AG04449 (cell line): ENCODE measurements around the gene PRKG1.
A peak's percentile ranks its signal among the peaks of the same experiment; 100 is the strongest.

Source experiments
- CTCF ChIA-PET: fragments of 350-600 bp; formaldehyde crosslinking; extraction: SDS; loops from one replicate; lab custom pipeline; 2021; ENCODE audit warnings: antibody characterized with exemption; lab: Yijun Ruan, JAX
- POLR2A ChIA-PET: fragments of 400-600, 350-600 bp; formaldehyde crosslinking; extraction: SDS; loops from one replicate; lab custom pipeline; 2020; ENCODE audit warnings: antibody characterized with exemption, inconsistent platforms; lab: Yijun Ruan, JAX
- DNase-seq: peaks from one replicate; pipeline ENCODE4 v3.0.0-alpha.2; 2010; ENCODE audit warnings: low read depth, low spot score
- H3K4me3 ChIP-seq: 2 replicates; pipeline ENCODE4 v1.5.1; 2011; ENCODE audit warnings: low read depth, mild to moderate bottlenecking, control low read depth, low read length
- TF ChIP-seq, protein P1 (sequence below): IDR thresholded peaks from one replicate; pipeline ENCODE4 v1.5.1; 2011; ENCODE audit warnings: mild to moderate bottlenecking, moderate library complexity, low read length, control low read depth, inconsistent platforms; ENCODE audit not compliant: insufficient read depth; ENCODE audit errors: missing control alignments

The PRKG1 gene

DNA sequence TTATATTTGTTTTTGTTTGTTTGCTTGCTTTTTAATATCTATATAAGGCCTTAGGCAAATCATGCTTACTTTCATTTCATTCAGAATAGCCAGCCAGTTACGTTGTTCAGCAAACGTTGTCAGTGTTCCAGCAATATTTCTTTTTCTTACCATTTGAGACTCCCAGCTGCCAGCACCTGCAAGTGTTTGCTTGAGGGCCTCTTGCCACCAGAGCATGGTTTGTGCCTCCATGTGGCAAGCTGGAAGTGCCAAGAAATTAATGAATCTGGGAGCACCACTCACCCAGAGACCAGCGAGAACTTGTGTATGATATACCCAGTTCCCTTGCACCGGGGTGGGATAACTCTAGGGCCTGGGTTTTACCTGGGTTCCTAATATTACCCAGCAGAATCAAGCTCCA is 802.2 kb downstream of the PRKG1 start:
- ChIA-PET POLR2A (no interaction called here), CTCF (interaction anchor here (1.2 kb wide), 2 partner anchors 17 to 455 kb away, joined by 3 read pairs; no protein-coding TSS in a partner anchor)
- DNase-seq: no peak

DNA sequence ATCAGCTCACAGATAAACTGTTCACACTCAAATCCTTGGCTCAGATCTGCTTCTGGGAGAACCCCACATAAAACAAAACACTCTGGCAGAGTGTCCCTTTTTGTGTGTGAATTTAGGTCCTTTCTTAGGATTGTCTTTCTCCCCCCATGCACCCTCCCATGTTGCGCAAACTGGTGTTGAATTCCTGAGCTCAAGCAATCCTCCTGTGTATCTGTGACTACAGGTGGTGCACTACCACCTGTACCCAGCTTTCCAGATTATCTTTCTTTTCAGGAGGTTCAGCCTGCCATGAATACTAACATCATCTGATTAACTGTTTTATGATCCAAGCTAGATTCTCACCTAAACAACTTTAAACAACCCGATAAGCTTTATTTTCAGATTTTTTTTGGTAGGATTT is 802.7 kb downstream of the PRKG1 start:
- no peak overlapping the region for H3K4me3 ChIP-seq
- TF ChIP-seq, protein P1, sequence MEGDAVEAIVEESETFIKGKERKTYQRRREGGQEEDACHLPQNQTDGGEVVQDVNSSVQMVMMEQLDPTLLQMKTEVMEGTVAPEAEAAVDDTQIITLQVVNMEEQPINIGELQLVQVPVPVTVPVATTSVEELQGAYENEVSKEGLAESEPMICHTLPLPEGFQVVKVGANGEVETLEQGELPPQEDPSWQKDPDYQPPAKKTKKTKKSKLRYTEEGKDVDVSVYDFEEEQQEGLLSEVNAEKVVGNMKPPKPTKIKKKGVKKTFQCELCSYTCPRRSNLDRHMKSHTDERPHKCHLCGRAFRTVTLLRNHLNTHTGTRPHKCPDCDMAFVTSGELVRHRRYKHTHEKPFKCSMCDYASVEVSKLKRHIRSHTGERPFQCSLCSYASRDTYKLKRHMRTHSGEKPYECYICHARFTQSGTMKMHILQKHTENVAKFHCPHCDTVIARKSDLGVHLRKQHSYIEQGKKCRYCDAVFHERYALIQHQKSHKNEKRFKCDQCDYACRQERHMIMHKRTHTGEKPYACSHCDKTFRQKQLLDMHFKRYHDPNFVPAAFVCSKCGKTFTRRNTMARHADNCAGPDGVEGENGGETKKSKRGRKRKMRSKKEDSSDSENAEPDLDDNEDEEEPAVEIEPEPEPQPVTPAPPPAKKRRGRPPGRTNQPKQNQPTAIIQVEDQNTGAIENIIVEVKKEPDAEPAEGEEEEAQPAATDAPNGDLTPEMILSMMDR: no peak
- ChIA-PET CTCF (interaction anchor here (1.0 to 1.2 kb wide), 3 partner anchors 9 to 455 kb away, joined by 3 read pairs; no protein-coding TSS in a partner anchor), POLR2A (no interaction called here)
- DNase-seq: no peak

More for the DNA sequence above, 802.2 kb downstream of the PRKG1 start:
- H3K4me3 ChIP-seq: no peak overlapping the region
- TF ChIP-seq, protein P1: no peak

DNA sequence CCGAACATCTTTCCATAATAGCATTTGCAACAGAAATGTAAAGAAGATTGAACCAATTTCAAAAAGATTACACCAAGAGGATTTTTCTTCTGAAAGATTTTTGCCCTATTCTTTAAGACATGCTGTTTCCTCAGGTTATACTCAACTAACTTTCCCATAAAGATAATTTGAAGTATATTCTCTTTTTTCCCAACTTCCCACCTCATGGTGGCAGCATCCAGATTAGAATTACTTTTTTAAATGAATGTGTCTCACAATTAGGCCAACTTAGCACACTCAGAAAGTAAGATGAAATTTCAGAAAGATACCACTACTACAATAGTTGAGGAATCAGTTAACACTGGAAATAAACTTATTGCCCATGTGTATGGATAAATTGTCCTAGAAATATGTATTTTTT is 803.3 kb downstream of the PRKG1 start:
- H3K4me3 ChIP-seq: no peak overlapping the region
- DNase-seq: no peak
- TF ChIP-seq, protein P1: no peak
- ChIA-PET CTCF (interaction anchor here (1.0 to 1.2 kb wide), 3 partner anchors 10 to 456 kb away, joined by 3 read pairs; no protein-coding TSS in a partner anchor), POLR2A (no interaction called here)

DNA sequence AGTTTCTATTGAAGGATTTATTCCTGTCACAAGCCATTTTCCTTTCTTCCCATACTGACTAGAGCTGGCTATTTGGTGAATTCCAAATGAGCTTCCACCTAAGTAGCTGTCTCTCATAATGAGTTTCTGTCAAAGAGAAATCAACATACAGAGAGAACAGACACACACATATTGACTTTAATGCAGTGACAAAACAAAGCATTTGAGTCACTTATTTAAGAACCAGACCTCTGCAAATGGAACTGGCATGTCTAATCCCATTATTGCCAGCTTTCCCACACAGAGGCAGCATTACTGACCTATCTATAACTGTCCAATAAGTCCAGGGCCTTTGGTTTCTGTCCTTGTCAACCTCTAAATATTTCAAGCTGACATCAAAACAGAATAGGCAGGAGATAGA is 804.4 kb downstream of the PRKG1 start:
- TF ChIP-seq, protein P1: no peak
- H3K4me3 ChIP-seq: no peak overlapping the region
- ChIA-PET POLR2A (no interaction called here), CTCF (interaction anchor here (0.8 kb wide), 1 partner anchor 83 kb away, joined by 3 read pairs; no protein-coding TSS in a partner anchor)
- DNase-seq: no peak

DNA sequence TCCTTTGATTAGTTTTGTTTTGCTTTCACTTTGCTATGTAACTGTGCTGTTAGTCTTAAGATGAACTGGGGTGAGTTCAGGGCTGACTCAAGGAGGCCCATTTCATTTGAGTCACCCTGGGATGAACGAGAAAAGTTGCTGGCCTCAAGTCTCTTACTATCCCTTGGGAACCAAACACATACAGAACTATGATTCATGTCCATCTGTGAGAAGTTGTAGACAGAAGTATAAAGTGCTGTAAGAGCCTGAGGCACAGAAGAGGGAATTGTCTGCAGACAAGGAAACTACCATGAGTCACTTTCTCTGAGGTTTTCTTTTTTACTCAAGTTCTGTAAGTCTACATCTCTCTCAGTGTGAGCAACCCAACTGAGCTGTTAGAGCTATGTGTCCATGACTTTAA is 805.0 kb downstream of the PRKG1 start:
- ChIA-PET CTCF (interaction anchor here (0.8 kb wide), 1 partner anchor 82 kb away, joined by 3 read pairs; no protein-coding TSS in a partner anchor), POLR2A (interaction anchor here (0.7 kb wide), 1 partner anchor 16 kb away, joined by 3 read pairs; no protein-coding TSS in a partner anchor)
- DNase-seq: peak; percentile 100
- TF ChIP-seq, protein P1: no peak
- no peak overlapping the region for H3K4me3 ChIP-seq

DNA sequence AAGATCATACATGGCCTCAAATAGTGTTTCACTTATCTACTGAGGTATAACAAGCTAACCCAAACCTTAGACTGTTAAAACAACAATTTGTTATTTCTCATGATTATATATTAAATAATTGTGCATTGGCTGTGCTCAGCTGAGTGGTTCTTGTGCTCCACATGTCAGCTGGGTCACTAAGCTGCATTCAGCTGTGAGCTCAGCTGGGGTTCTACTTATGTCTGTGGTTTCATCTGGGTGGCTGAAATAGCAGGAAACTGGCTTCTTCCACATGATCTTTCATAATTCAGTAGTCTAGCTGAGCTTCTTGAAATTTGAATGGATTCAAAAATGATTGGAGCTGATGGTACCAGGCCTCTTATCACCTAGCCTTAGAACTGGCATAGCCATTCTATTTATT is 806.9 kb downstream of the PRKG1 start:
- H3K4me3 ChIP-seq: no peak overlapping the region
- ChIA-PET POLR2A (no interaction called here), CTCF (no interaction called here)
- TF ChIP-seq, protein P1: no peak
- DNase-seq: no peak
